CD4-positive, alpha-beta T cell treated with Interleukin-15 for 4 hours (primary cell): ENCODE results near the gene KRT222.

Source experiments
- DNase-seq: peaks from one replicate; pipeline ENCODE4 v3.0.0-alpha.2; 2020; ENCODE audit warnings: low spot score

Gene KRT222

DNA sequence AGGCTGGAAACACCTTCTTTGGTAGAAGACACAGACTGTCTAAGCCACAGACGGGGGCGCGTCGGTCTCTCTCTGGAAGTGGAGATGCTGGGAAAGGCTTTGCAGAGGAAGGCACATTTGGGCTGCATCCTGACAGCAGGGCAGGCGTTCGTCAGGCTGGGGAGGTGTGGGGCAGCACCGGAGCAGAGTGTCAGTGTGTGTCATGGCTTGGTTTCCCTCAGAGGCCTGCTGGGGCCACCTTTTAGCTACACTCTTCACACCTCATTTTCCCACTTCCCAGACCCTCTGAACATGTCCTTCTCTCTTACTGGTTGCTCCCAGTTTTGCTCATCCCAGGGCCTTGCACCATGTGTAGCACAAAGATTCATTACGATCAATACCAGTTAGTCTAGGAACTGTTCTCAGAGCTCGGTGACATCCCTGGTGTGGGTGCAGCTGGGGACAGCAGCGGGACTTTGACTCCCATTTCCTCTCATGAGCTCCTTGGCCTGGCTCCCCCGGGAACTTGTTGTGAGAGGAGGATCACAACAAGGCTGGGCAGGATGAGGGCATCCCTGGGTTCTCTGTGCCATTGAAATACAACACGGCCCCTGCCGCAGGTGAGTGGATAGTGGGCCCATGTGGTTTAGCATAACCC lies 50.4 kb downstream of the KRT222 start:
- no peak for DNase-seq

DNA sequence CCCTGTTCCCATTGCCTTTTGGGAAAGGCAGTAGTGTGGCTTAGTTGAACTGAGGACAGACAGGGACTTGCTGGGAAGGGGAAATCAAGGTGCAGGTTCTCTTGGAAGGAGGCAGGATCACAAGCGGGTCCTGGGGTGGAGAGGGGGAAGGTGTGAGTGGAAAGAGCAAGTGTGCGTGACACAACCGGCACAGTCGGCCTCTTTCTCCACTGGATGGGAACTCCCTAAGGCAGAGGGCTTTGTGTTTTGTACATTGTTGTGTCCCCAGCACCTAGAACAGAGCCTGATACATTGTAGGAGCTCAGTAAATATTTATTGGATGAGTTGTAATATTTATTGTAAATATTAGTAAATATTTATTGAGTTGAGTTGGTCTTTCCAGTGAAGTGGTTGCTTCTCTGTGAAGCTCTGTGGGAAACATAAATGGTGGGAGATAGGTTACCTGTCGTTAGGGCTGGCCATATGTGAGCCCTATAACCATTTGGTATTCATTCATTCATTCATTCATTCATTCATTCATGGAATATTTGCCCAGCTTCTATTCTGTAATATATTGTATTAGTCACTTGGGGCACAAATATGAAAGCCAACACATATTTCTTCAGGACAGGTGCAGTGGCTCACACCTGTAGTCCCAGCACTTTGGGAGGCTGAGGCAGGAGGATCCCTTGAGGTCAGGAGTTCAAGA lies 51.4 kb downstream of the KRT222 start:
- DNase-seq: no peak

DNA sequence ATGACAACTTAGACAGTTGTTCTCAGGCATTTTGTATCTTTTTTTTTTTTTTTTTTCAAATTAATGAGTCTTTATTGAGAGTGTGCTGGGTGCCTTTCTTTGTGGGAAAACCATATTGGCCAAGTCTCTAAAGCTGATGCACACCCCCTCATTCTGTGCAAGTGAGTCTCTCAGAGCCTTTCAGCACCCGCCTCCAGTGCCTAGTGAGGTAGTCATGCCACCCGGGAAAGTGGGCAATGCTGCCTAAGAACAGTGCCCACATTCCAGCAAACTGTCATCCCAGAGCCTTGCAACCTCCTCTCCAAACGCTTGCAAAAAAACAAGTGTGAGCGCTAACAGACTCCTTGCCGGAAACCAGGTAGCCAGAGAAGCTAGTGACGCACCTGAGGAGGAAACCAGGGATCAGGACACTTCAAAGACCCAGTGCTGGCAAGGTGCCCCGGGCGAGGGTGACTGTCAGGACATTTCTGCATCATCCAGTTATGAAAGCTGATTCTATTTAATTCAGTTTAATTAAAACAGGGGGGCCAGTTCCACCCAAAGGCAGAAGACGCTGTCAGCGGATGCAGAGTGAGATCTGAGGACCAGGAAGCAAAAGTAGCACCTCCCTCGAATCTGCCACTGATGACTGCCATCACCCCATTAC lies 52.3 kb downstream of the KRT222 start:
- peak; percentile 87 for DNase-seq

DNA sequence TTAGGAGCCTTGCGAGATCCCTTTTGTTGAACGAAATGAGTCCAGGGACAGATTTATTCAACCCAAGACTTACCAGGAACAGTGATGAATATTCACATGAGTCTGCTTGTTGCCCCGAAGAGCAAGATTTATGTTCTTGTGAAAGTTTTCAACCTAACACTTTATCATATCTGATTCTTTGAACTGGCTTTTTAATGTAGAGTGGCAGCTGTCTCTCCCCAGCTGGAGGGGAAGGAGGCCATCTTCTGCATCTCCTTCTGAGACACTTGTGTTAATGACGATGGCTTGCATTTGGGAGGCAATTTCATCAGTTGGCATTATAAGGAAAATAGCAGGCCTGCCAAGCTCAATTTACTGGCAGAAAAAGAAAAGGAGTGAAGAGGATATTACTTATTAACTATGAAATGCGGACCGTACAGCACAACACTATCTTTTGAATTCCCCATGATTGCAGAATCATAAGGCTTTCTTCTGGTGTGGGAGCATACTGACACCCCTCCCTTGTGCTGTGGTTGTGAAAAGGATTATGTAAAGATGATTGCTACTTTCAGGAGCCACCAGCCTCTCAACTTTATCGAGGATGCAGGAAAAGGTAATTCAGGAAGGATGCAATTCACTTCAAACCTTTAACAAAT lies 53.0 kb downstream of the KRT222 start:
- no peak for DNase-seq

DNA sequence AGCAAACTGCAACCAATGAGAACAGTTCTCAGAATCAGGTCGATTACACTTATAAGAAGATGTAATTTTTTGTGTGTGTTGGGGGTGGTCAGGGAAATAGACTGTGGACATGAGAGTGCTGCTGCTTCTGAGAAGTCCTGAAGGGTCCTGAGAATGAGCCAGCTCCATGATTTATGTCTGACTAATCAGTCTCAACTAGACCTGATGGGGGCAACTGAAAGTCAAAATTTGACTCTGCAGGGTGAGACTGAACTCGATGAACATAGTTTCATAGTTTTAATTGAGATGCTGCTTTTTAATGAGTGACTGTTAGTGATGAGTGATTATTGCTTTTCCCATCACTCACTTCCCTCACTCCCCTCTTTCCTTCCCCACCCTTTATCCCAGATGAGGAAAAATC lies 54.6 kb downstream of the KRT222 start:
- peak; percentile 86 for DNase-seq

DNA sequence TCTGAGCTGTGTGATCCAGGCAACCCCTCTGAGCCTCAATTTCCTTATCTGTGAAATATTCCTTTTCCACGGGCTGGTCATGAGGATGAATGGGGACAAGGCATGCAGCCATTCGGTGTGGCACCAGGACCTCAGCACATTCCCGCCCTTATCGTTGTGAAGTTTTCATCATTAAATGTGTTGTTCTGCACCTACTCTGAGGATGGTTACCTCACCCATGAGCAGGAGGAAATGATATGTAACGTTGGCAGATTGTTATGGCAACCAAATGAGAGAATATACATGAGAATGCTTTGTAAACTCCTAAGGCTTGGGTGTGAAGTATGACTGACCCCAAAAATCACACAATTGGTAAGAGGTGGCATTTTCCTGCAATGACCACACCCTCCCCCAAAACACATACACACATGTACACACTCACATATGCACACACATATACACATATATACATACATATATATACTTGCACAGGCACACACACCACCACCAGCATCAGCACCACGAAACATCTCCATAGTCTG lies 56.9 kb downstream of the KRT222 start:
- peak; percentile 86 for DNase-seq

DNA sequence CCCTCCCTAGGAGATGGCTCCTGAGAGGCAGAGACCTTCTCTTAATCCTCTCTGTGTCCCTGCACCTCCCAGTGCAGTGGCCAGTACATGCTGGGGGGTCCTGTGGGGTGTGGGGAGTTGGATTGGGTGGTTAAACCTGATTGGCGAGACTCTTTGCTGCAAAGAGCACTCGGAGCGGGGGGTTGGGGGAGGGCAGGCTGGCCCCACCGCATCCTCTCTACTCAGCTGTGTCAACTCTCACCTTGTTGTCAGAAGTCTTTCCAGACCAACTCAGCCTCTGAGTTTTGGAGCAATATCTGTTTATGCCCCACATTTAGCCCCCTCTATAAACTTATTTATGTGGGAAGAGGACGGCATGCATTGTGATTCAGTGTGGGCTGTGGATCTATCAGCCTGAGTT lies 57.3 kb downstream of the KRT222 start:
- DNase-seq: peak; percentile 71

DNA sequence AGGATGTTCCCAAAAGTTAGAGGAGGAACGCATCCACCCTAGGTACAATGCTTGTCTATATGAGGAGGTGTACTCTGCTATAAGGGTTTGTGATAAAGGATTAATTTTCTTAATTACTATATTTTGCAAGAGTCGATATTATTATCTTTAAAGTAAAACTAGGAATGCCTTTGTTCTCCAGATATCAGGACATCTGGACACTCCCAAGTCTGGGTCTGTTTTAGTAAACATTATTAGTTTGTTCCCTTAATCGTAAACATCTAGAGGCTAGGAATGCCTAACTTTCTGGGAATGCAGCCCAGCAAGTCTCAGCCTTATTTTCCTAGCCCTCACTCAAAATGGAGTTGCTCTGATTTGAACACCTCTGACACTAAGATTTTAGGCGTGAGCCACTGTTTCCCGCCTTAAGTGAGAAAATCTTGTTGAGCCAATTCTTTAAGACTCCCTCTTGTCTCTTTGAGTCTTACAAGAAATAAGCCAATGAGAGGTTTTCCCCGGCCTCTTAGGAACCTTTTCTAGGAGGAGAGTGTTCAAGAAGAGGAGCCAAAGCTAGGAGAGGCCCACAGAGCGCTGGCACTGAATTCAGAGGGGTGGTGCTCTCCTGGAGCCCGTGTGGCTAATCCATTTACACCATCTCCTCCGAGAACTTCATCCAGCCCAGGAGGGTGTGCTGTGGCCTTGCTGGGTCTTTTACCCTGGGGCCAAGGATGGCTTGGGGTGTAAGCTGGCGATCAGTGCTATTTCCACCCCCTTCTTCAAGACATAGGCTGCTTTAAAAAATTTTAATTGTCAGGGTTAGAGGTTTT lies 58.2 kb downstream of the KRT222 start:
- DNase-seq: no peak

DNA sequence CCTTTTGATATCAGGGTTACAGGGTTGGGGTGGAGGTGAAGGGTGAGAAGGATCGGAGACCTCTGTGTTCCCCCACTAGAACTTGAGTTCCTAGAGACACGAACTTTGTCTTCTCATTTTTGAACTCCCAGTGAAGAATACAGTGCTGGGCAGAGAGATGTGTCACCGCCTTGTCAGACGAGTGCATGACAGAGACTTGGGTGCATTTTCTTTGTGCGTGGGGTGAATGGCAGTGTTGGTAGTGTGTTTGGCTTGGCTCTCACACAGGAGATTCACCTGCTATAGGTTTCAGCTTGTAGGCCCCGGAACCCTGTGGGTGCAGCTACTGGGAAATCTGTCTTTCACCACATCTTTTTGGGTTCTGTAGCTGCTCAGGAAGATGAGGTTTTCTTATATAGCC lies 59.7 kb downstream of the KRT222 start:
- peak; percentile 92 for DNase-seq
